IMR-90 (cell line): ENCODE results near the gene NPIPB2. TPM values are rescaled to one million over a fixed set of nuclear protein-coding genes. Genes with fewer than 3 reads are reported as not detected.

Experiments used
- ATAC-seq: fragments of 200-7000 bp; cut with Tn5 transposase; 2 replicates; pipeline ENCODE4 v1.9.1; 2020; ENCODE audit warnings: low read depth, mild to moderate bottlenecking, moderate library complexity
- BruUV-seq: library from RNA; stranded (reverse); fragments of 400-500 nt; replicated peaks from 2 replicates; lab custom pipeline; 2021; lab: Mats Ljungman, UMichigan
- CTCF ChIA-PET: fragments of 300-600 bp; formaldehyde crosslinking; extraction: SDS; loops from one replicate; lab custom pipeline; 2021; ENCODE audit warnings: antibody characterized with exemption; lab: Yijun Ruan, JAX
- POLR2A ChIA-PET: fragments of 300-600 bp; sonication (Branson Sonifier 250); formaldehyde crosslinking; loops from one replicate; lab custom pipeline; 2022; ENCODE audit warnings: antibody characterized with exemption; ENCODE audit not compliant: unreplicated experiment; lab: Charles Lee
- DNase-seq: peaks from one replicate; pipeline ENCODE4 v3.0.0; 2013
- H2AFZ ChIP-seq: replicated peaks from 2 replicates; pipeline ENCODE3; 2013; ENCODE audit warnings: low read length, mild to moderate bottlenecking; ENCODE audit not compliant: poor library complexity
- H2AK5ac ChIP-seq: 2 replicates; pipeline ENCODE4 v1.6.1; 2013; ENCODE audit warnings: low read depth, low read length, inconsistent platforms
- H2AK9ac ChIP-seq: replicated peaks from 2 replicates; pipeline ENCODE3; 2013; ENCODE audit warnings: mild to moderate bottlenecking, low read depth, low read length, moderate library complexity; ENCODE audit not compliant: poor library complexity
- H2BK120ac ChIP-seq: 2 replicates; pipeline ENCODE4 v1.6.1; 2013; ENCODE audit warnings: low read depth, low read length, inconsistent platforms
- H2BK15ac ChIP-seq: 3 replicates; pipeline ENCODE4 v1.6.1; 2013; ENCODE audit warnings: low read depth, low read length, inconsistent platforms
- H2BK20ac ChIP-seq: 2 replicates; pipeline ENCODE4 v1.6.1; 2013; ENCODE audit warnings: low read depth, mild to moderate bottlenecking, inconsistent platforms, low read length, moderate library complexity
- H2BK5ac ChIP-seq: 2 replicates; pipeline ENCODE4 v1.6.1; 2013; ENCODE audit warnings: mild to moderate bottlenecking, low read depth, low read length, inconsistent platforms; ENCODE audit not compliant: poor library complexity, severe bottlenecking
- H3K14ac ChIP-seq: replicated peaks from 2 replicates; pipeline ENCODE4 v1.6.1; 2013; ENCODE audit warnings: low read depth, low read length, inconsistent platforms
- H3K18ac ChIP-seq: 2 replicates; pipeline ENCODE4 v1.6.1; 2013; ENCODE audit warnings: low read depth, low read length, control low read depth
- H3K23ac ChIP-seq: 2 replicates; pipeline ENCODE4 v1.6.1; 2013; ENCODE audit warnings: low read depth, low read length, inconsistent platforms
- H3K27ac ChIP-seq: 2 replicates; pipeline ENCODE4 v1.5.1; 2013; ENCODE audit warnings: mild to moderate bottlenecking, control low read depth, low read length; ENCODE audit not compliant: insufficient read depth
- H3K27me3 ChIP-seq: 2 replicates; pipeline ENCODE4 v1.6.1; 2013; ENCODE audit warnings: low read length; ENCODE audit not compliant: control insufficient read depth, insufficient read depth
- H3K36me3 ChIP-seq: 2 replicates; pipeline ENCODE4 v1.6.1; 2013; ENCODE audit warnings: low read length, mixed read lengths; ENCODE audit not compliant: control insufficient read depth, insufficient read depth
- H3K4ac ChIP-seq: 2 replicates; pipeline ENCODE4 v1.6.1; 2013; ENCODE audit warnings: low read depth, low read length, inconsistent platforms
- H3K4me1 ChIP-seq: 2 replicates; pipeline ENCODE4 v1.6.1; 2013; ENCODE audit warnings: low read length, mixed read lengths; ENCODE audit not compliant: control insufficient read depth, insufficient read depth
- H3K4me2 ChIP-seq: 2 replicates; pipeline ENCODE4 v1.6.1; 2013; ENCODE audit warnings: low read depth, mild to moderate bottlenecking, control low read depth, low read length, moderate library complexity
- H3K4me3 ChIP-seq: 2 replicates; pipeline ENCODE4 v1.5.1; 2013; ENCODE audit warnings: low read depth, mild to moderate bottlenecking, control low read depth, low read length, moderate library complexity; ENCODE audit not compliant: insufficient read depth
- H3K56ac ChIP-seq: 2 replicates; pipeline ENCODE4 v1.6.1; 2013; ENCODE audit warnings: low read length, inconsistent platforms; ENCODE audit not compliant: insufficient read depth; ENCODE audit errors: extremely low read depth
- H3K79me1 ChIP-seq, 2 experiments: 2 replicates each; pipeline ENCODE4 v1.6.1; 2013; ENCODE audit warnings: low read length in 2 of 2, inconsistent platforms in 1 of 2, low read depth in 1 of 2
- H3K9ac ChIP-seq: 2 replicates; pipeline ENCODE4 v1.6.1; 2013; ENCODE audit warnings: low read depth, low read length, control low read depth
- H3K9me1 ChIP-seq: 2 replicates; pipeline ENCODE4 v1.6.1; 2013; ENCODE audit warnings: low read length, inconsistent platforms; ENCODE audit not compliant: insufficient read depth
- H3K9me3 ChIP-seq: 2 replicates; pipeline ENCODE4 v1.6.1; 2013; ENCODE audit warnings: low read length; ENCODE audit not compliant: control insufficient read depth, insufficient read depth
- H4K20me1 ChIP-seq: 2 replicates; pipeline ENCODE4 v1.6.1; 2013; ENCODE audit warnings: low read length, inconsistent platforms; ENCODE audit not compliant: insufficient read depth
- H4K5ac ChIP-seq: 2 replicates; pipeline ENCODE4 v1.6.1; 2013; ENCODE audit warnings: mild to moderate bottlenecking, low read depth, low read length, control low read depth
- H4K8ac ChIP-seq, 2 experiments: 2 replicates each; pipeline ENCODE4 v1.6.1; 2013; ENCODE audit warnings: low read depth in 2 of 2, low read length in 2 of 2, control low read depth in 1 of 2, inconsistent platforms in 1 of 2
- H4K91ac ChIP-seq: 2 replicates; pipeline ENCODE4 v1.6.1; 2013; ENCODE audit warnings: low read depth, low read length, inconsistent platforms; ENCODE audit not compliant: insufficient read depth
- MAFK ChIP-seq: IDR thresholded peaks from 2 replicates; pipeline ENCODE4 v1.6.1; 2012; ENCODE audit warnings: low read depth, low read length, improper control_type of control experiment
- MXI1 ChIP-seq: IDR thresholded peaks from 2 replicates; pipeline ENCODE4 v1.6.1; 2012; ENCODE audit warnings: low read depth, mild to moderate bottlenecking, low read length, moderate library complexity, borderline replicate concordance
- WGBS, 2 experiments: methylation state at CpG; one replicate each; pipeline versions ENCODE4 v1.1.5 to v1.1.7; 2013; ENCODE audit warnings: missing lambda C conversion rate in 2 of 2; ENCODE audit not compliant: insufficient read length in 1 of 2; ENCODE audit errors: extremely low coverage in 2 of 2; 5-methylcytosine and 5-hydroxymethylcytosine counted together
- dilution Hi-C: fragments of 300-500 bp; cut with HindIII; formaldehyde crosslinking; loops from one replicate; pipeline ENCODE4 v1.14.3; 2018; ENCODE audit warnings: low sequenced_read_pairs; ENCODE audit not compliant: unreplicated experiment
- in situ Hi-C: fragments of 300-500 bp; cut with MboI; formaldehyde crosslinking; loops from 3 replicates; pipeline ENCODE4 v1.14.3; 2019; ENCODE audit warnings: low sequenced_read_pairs, inconsistent platforms, mixed read lengths
- intact Hi-C: fragments of 100-400 bp; cut with micrococcal nuclease; formaldehyde crosslinking; loops from 2 replicates; pipeline ENCODE4 v1.10.0; 2022
- polyA plus RNA-seq, 3 experiments: library from polyadenylated mRNA; depleted of rRNA; stranded (reverse); fragments of >200 nt; gene quantifications; 2 replicates each; pipeline ENCODE4 v1.2.3, GENCODE V29; 2012; ENCODE audit warnings: low replicate concordance in 1 of 3
- total RNA-seq: library from RNA; depleted of rRNA; stranded (reverse); fragments of >200 nt; gene quantifications from 2 replicates; pipeline ENCODE4 v1.2.3, GENCODE V29; 2012

The NPIPB2 gene
- total and polyA plus RNA-seq, 2 of the 4 experiments (the other 2 are of a cell fraction) = 2.2 to 7.7 TPM

DNA sequence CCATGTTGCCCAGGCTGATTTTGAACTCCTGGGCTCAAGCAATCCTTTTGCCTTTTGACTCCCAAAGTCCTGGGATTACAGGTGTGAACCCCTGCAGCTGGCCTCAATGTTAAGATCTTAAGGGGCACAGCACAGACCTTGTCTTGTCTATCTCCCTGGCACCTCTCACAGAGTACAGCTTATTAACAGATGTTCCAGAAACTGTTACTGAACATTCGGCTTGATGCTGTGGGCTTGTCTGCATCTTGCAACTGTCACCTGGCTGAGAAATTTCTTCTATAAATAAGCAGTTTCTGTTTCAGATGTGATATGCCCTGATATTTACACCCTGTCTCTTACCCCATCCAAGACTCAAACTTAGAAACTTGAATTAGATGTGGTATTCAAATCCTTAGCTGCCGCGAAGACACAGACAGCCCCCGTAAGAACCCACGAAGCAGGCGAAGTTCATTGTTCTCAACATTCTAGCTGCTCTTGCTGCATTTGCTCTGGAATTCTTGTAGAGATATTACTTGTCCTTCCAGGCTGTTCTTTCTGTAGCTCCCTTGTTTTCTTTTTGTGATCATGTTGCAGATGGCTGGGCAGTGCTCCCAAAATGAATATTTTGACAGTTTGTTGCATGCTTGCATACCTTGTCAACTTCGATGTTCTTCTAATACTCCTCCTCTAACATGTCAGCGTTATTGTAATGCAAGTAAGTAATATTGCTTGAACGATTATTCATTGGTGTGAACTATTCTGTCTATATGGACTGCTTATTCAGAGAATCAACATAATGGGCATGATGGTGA, 23.1 kb upstream of the NPIPB2 start, which contains the start of gene TNFRSF17:
Gene TNFRSF17 (plus strand): TSS at position 450 of the 791 bp plus-strand sequence. CDS start 115 bp downstream, at position 565.
- ChIA-PET POLR2A (interaction anchor here (1.0 kb wide), 1 partner anchor 12 kb away, joined by 4 read pairs; the partner anchor contains the start of gene SNX29), CTCF (no interaction called here)
- 67% methylated on average over 2 of the region's 9 CpGs; no CpG with 5 or more reads in 1 of the 2 experiments for WGBS, 2 experiments
- no peak within 1 kb of the TSS for H3K14ac ChIP-seq
- no peak within 1 kb of the TSS for H2BK120ac ChIP-seq
- H3K9me1 ChIP-seq = no peaks in the 10 kb centered on the region
- peak; percentile 37 for DNase-seq
- H2BK20ac ChIP-seq = no peak within 1 kb of the TSS
- no peak within 1 kb of the TSS for H2BK15ac ChIP-seq
- no peak for TF ChIP-seq MAFK
- TF ChIP-seq MXI1 = peak; percentile 78; the same call in 1 of the 2 replicates
- no peak within 1 kb of the TSS for H2AK9ac ChIP-seq
- no peaks in the 10 kb centered on the region for H3K36me3 ChIP-seq
- intact Hi-C loops = no loop called here
- H3K4me2 ChIP-seq = no peak within 1 kb of the TSS
- ATAC-seq = peak; percentile 66
- H3K23ac ChIP-seq = no peak within 1 kb of the TSS
- H3K56ac ChIP-seq = no peak within 1 kb of the TSS
- no peak within 1 kb of the TSS for H3K4ac ChIP-seq
- BruUV-seq = no TSS peak
- in situ Hi-C loops = no loop called here
- no peak within 1 kb of the TSS for H2AFZ ChIP-seq
- no peaks in the 10 kb centered on the region for H3K79me1 ChIP-seq
- no peaks in the 10 kb centered on the region for H3K9me3 ChIP-seq
- H4K91ac ChIP-seq = no peak within 1 kb of the TSS
- H2BK5ac ChIP-seq = no peak within 1 kb of the TSS
- no peak within 1 kb of the TSS for H4K8ac ChIP-seq
- H3K18ac ChIP-seq = no peak within 1 kb of the TSS
- H4K20me1 ChIP-seq = no peaks in the 10 kb centered on the region
- no peak within 1 kb of the TSS for H3K9ac ChIP-seq
- H3K4me1 ChIP-seq = peaks cover 5% of the 10 kb centered on the region; the same call in 1 of the 2 replicates
- dilution Hi-C loops = no loop called here
- no peak within 1 kb of the TSS for H3K4me3 ChIP-seq
- no peak within 1 kb of the TSS for H2AK5ac ChIP-seq
- no peaks in the 10 kb centered on the region for H3K27me3 ChIP-seq
- no peak within 1 kb of the TSS for H4K5ac ChIP-seq
- H3K27ac ChIP-seq = peak within 1 kb of the TSS; percentile 18; the same call in 1 of the 2 replicates
